ENCODE measurements around the gene USP37. TPM values are rescaled to one million over a fixed set of nuclear protein-coding genes. Genes with fewer than 3 reads are reported as not detected.

Gene USP37
- total RNA-seq, 1 experiment from 2014 or later = 31.0 TPM

DNA sequence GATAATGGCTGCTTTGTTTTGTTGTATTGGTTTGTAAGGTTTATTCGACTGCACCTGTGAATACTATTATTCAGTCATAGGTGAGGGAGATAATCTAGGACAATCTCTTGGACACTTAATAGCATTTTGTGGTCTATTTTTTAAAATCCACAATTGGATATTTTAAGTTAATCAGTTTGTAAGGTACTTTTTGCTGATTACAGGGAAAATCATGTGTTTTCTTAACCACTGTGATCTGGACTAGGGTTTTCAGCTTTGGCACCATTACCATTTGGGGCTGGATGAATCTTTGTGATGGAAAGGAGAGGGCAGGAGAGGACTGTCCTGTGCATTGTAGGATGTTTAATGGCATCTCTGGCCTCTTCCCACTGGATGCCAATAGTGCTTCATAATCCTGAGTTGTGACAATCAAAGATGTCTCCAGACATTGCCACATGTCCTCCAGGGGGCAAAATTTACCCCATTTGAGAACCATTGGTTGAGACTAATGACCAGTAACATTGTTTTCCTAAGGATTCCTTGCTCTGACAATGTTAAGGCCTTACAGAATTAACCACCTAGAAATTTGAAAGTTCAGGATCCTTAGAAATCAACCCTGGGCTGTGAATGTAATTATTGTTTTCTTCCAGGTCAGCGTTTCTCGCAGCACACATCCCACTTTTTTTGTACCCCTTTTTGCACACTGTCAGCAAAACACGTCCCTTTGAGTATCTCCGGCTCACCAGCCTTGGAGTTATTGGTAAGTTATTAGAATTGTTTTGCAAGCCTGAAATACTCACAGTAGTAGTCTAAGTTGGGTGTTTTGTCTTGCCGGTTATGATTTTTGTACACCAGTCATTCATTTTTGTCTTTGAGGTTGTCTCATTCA lies 16.1 kb upstream of the USP37 start:
- no peaks in the 10 kb centered on the region for H3K27me3 ChIP-seq (replicated peaks; ENCODE audit: insufficient read depth, low read depth, low read length, poor library complexity)
- DNase-seq (ENCODE audit: low spot score) = no peak
- no peak overlapping the region for H3K4me3 ChIP-seq (ENCODE audit: low read depth, low read length, poor library complexity, severe bottlenecking)
- ChIA-PET CTCF (no interaction called here), POLR2A (ENCODE audit: low non-redundant PET) (no interaction called here)
- no peak overlapping the region for H3K27ac ChIP-seq (ENCODE audit: low read depth, low read length, poor library complexity, severe bottlenecking)
- no peaks in the 10 kb centered on the region for H3K4me1 ChIP-seq (ENCODE audit: insufficient read depth, low read length, poor library complexity, severe bottlenecking)
- intact Hi-C loops (cut with micrococcal nuclease; ENCODE audit: unreplicated experiment) = no loop called here
- TF ChIP-seq, protein P1, sequence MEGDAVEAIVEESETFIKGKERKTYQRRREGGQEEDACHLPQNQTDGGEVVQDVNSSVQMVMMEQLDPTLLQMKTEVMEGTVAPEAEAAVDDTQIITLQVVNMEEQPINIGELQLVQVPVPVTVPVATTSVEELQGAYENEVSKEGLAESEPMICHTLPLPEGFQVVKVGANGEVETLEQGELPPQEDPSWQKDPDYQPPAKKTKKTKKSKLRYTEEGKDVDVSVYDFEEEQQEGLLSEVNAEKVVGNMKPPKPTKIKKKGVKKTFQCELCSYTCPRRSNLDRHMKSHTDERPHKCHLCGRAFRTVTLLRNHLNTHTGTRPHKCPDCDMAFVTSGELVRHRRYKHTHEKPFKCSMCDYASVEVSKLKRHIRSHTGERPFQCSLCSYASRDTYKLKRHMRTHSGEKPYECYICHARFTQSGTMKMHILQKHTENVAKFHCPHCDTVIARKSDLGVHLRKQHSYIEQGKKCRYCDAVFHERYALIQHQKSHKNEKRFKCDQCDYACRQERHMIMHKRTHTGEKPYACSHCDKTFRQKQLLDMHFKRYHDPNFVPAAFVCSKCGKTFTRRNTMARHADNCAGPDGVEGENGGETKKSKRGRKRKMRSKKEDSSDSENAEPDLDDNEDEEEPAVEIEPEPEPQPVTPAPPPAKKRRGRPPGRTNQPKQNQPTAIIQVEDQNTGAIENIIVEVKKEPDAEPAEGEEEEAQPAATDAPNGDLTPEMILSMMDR (conservative IDR thresholded peaks at IDR 0.05; ENCODE audit: low read depth, low read length) = peak; percentile 19; the same call in 1 of the 2 replicates
- TF ChIP-seq EZH2 (IDR thresholded peaks at IDR 0.05; ENCODE audit: borderline replicate concordance, low read depth, low read length, poor library complexity, severe bottlenecking) = no peak
- BruUV-seq (replicated peaks) = no TSS peak
- H3K36me3 ChIP-seq (ENCODE audit: insufficient read depth, low read length, poor library complexity, severe bottlenecking) = peaks cover 74% of the 10 kb centered on the region
- no peaks in the 10 kb centered on the region for H3K9me3 ChIP-seq (ENCODE audit: low read depth, low read length, poor library complexity, severe bottlenecking)

DNA sequence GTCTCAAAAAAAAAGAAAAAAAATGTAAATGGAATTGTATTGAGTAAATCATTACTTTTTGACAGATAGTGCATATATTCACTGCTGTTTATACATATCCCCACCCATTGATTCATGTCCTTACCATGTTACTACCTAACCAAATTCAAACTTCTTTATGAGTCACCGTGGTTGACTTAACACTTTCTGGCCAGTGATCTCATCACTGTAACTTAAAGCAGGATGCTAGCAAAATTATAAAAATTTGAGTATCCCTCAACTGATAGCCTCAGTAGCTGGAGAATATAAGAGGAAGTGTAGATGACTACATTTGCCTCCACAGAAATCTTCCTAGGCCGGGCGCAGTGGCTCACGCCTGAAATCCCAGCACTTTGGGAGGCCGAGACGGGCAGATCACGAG lies 13.9 kb upstream of the USP37 start:
- BruUV-seq (replicated peaks) = no TSS peak
- no peak for DNase-seq (ENCODE audit: low spot score)
- Histone ChIP-seq H3K4me3 (ENCODE audit: low read depth, low read length, poor library complexity, severe bottlenecking) (no peak overlapping the region), H3K27me3 (replicated peaks; ENCODE audit: insufficient read depth, low read depth, low read length, poor library complexity) (no peaks in the 10 kb centered on the region), H3K4me1 (ENCODE audit: insufficient read depth, low read length, poor library complexity, severe bottlenecking) (no peaks in the 10 kb centered on the region), H3K27ac (ENCODE audit: low read depth, low read length, poor library complexity, severe bottlenecking) (no peak overlapping the region), H3K36me3 (ENCODE audit: insufficient read depth, low read length, poor library complexity, severe bottlenecking) (peaks cover 52% of the 10 kb centered on the region), H3K9me3 (ENCODE audit: low read depth, low read length, poor library complexity, severe bottlenecking) (no peaks in the 10 kb centered on the region)
- ChIA-PET CTCF (no interaction called here), POLR2A (ENCODE audit: low non-redundant PET) (no interaction called here)
- intact Hi-C loops (cut with micrococcal nuclease; ENCODE audit: unreplicated experiment) = no loop called here
- TF ChIP-seq, protein P1 (conservative IDR thresholded peaks at IDR 0.05; ENCODE audit: low read depth, low read length) = no peak
- no peak for TF ChIP-seq EZH2 (IDR thresholded peaks at IDR 0.05; ENCODE audit: borderline replicate concordance, low read depth, low read length, poor library complexity, severe bottlenecking)

DNA sequence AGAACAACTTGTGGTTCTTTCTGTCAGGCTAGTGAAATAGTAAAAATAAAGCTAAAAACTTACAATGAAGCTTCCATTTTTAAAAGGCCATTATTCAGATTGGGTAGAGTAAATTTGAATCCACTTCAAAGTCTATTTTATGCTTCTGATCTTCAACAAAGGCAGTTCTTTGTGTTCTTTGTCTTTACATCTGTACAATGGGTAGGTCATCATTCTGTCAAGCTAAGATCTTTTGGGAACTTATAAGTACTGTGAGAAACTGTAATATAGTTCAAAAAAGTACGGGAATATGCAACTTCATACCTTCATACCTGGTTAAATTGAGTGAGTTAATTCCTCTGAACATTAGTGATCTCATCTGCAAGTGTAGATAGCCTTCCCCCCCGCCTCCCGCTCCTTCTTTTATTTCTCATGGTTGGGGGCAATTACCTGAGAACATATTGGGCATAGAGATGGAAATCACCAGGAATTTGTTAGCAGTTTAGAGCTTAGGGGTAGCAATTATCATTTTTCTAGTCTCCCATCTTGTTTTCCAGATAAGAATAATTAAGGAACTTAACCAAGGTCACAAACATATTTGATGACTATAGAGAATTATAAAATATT lies 10.2 kb upstream of the USP37 start:
- H3K27me3 ChIP-seq (replicated peaks; ENCODE audit: insufficient read depth, low read depth, low read length, poor library complexity) = no peaks in the 10 kb centered on the region
- no peaks in the 10 kb centered on the region for H3K9me3 ChIP-seq (ENCODE audit: low read depth, low read length, poor library complexity, severe bottlenecking)
- TF ChIP-seq, protein P1 (conservative IDR thresholded peaks at IDR 0.05; ENCODE audit: low read depth, low read length) = no peak
- TF ChIP-seq EZH2 (IDR thresholded peaks at IDR 0.05; ENCODE audit: borderline replicate concordance, low read depth, low read length, poor library complexity, severe bottlenecking) = no peak
- no TSS peak for BruUV-seq (replicated peaks)
- no peak overlapping the region for H3K4me3 ChIP-seq (ENCODE audit: low read depth, low read length, poor library complexity, severe bottlenecking)
- H3K36me3 ChIP-seq (ENCODE audit: insufficient read depth, low read length, poor library complexity, severe bottlenecking) = peaks cover 42% of the 10 kb centered on the region
- intact Hi-C loops (cut with micrococcal nuclease; ENCODE audit: unreplicated experiment) = no loop called here
- no peak overlapping the region for H3K27ac ChIP-seq (ENCODE audit: low read depth, low read length, poor library complexity, severe bottlenecking)
- no peaks in the 10 kb centered on the region for H3K4me1 ChIP-seq (ENCODE audit: insufficient read depth, low read length, poor library complexity, severe bottlenecking)
- ChIA-PET POLR2A (ENCODE audit: low non-redundant PET) (no interaction called here), CTCF (no interaction called here)
- DNase-seq (ENCODE audit: low spot score) = no peak

All from A673 (cell line).